ENCODE measurements around the gene FGF5. TPM values are rescaled to one million over a fixed set of nuclear protein-coding genes. Genes with fewer than 3 reads are reported as not detected.

The FGF5 gene
- total RNA-seq, 2 experiments from 2014 or later, result not detected

GRCh38 chr4:80340036-80340435, 73.6 kb downstream of the FGF5 start:
- no peak for DNase-seq
- Mint-ChIP-seq H3K27me3 (peaks cover 22% of the 10 kb centered on the region), H3K9me3 (peaks cover 9% of the 10 kb centered on the region), H3K27ac (no peak overlapping the region), H3K4me3 (no peak overlapping the region), H3K4me1 (peaks cover 11% of the 10 kb centered on the region), H3K36me3 (ENCODE audit: low read depth) (no peaks in the 10 kb centered on the region)
- ChIA-PET CTCF (no interaction called here), POLR2A (no interaction called here)

Other genes starting within 250 kb of the FGF5 start
- gene ANTXR2, start 193.4 kb upstream of the FGF5 start, total RNA-seq, result 100 to 1,000 TPM; 113 to 114 TPM
- 10 to 100 TPM; 18.9 to 21.9 TPM for gene PRDM8, start 69.2 kb upstream of the FGF5 start, total RNA-seq
- not detected for gene CFAP299, start 69.1 kb downstream of the FGF5 start, total RNA-seq